GM18526 (cell line): ENCODE results near the gene TGFBR1.

Experiments
- POLR2A ChIP-seq: IDR thresholded peaks from 3 replicates; pipeline ENCODE4 v1.6.1; 2011; ENCODE audit not compliant: insufficient read length; ENCODE audit errors: extremely low read depth

TGFBR1 gene

GRCh38 chr9:99104459-99105151 lies at the start of gene TGFBR1:
Gene TGFBR1, plus strand, starts transcription at chr9:99105113. Its CDS starts 93 bp downstream, at chr9:99105206.
- no peak for TF ChIP-seq POLR2A

GRCh38 chr9:99055384-99055783 lies 49.5 kb upstream of the TGFBR1 start:
- TF ChIP-seq POLR2A, result no peak

- TF ChIP-seq POLR2A, result no peak
Observed at GRCh38 chr9:99056186-99056585, 48.7 kb upstream of the TGFBR1 start.

- TF ChIP-seq POLR2A, result no peak
Observed at GRCh38 chr9:99056886-99057664, 47.8 kb upstream of the TGFBR1 start.

DNA sequence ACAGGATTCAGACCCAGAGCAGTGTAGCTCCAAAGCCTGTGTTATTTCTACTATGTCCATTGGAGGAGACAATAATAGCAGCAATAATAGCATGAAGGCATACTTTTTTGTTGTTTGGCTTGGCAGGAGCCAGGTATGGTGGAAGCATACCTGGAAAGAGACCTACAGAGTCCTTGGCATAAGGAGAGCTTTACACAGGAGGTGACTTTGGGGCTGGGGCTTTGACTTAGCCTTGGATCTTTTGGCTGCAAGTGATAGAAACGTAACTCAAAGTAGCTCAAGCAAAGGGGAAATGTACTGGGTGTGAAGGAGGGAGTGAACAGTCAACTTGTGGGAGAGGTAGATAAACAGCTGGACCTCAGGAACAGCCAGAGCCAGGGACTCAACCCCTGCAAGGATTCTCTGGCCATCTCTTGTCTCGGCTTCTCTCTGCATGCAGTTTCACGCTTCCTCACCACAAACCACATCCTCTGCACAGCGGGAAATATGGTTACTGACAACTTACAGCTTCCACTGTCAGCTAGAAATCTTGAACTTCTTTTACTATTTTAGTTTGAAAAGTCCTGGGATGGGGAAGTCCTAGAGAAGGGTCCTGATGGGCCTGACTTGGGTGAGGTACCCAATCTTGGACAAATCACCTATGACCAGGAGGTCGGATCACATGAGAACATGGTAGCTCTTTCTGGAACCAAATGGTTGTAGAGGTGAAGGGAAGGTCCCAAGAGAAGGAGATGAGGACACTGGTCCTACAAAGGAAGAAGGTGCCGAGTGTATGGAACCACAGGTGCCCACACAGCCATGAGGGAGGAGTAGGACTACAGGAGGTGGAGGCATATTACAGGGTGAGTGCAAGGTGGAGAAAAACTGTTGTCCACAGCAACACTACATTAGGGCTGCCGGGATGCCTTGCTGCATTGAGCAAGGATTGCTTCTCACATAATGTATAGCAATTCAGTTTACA lies 47.0 kb upstream of the TGFBR1 start:
- TF ChIP-seq POLR2A, result no peak

GRCh38 chr9:99058964-99059921 lies 45.7 kb upstream of the TGFBR1 start:
- no peak for TF ChIP-seq POLR2A

DNA sequence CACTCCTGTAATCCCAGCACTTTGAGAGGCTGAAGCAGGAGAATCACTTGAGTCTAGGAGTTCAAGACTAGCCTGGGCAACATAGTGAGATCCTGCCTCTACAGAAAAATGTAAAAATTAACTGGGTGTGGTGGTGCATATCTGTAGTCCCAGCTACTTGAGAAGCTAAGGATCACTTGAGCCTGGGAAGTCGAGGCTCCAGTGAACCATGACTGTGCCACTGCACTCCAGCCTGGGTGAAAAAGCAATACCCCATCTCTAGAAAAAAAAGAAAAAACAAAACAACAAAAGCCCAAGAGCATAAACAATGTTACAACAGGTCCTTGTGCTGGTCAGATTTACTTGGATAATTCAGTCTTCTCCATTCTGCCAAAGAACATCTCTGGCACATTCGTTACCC lies 44.3 kb upstream of the TGFBR1 start:
- TF ChIP-seq POLR2A, result no peak

DNA sequence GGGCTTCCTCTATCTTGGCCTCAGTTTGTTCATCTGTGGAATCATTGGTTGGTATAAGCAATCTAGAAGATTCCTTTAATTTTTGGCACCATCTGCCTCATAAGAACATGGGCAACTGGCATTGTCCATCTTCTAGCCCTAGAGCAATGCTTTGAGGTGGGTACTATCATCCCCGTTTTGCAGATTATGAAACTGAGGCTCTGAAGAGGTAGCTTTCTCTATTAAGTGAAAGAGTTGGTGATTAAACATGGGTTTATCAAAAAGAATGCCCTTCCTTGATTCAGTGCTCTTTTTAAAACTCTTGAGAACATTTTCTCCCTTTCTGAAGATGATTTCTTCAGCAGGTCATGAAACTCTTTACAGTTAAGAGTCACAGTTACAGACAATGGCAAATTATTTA lies 42.4 kb upstream of the TGFBR1 start:
- TF ChIP-seq POLR2A, result no peak

GRCh38 chr9:99063522-99063921 lies 41.4 kb upstream of the TGFBR1 start:
- no peak for TF ChIP-seq POLR2A

GRCh38 chr9:99066571-99066970 lies 38.3 kb upstream of the TGFBR1 start:
- no peak for TF ChIP-seq POLR2A

GRCh38 chr9:99069075-99069474 lies 35.8 kb upstream of the TGFBR1 start:
- TF ChIP-seq POLR2A, result no peak

- no peak for TF ChIP-seq POLR2A
Observed at GRCh38 chr9:99069546-99069945, 35.4 kb upstream of the TGFBR1 start.

GRCh38 chr9:99070681-99071080 lies 34.2 kb upstream of the TGFBR1 start:
- TF ChIP-seq POLR2A, result no peak

GRCh38 chr9:99071313-99072039 lies 33.4 kb upstream of the TGFBR1 start:
- TF ChIP-seq POLR2A, result no peak
